AG20443 (cell line): ENCODE measurements around the gene CYP4X1.
"Not testable (repeated sequence)": the region's sequence is repeated elsewhere in the genome, so short reads cannot be mapped to it uniquely, and the experiment has no call there.

Experiments used
- DNase-seq: peaks from one replicate; pipeline ENCODE4 v3.0.0; 2012; ENCODE audit warnings: low spot score, mixed read lengths

CYP4X1 gene

GRCh38 chr1:47069509-47069908 is 46.0 kb downstream of the CYP4X1 start:
- DNase-seq = not testable (repeated sequence)

- not testable (repeated sequence) for DNase-seq
Measured at GRCh38 chr1:47089356-47089755, 65.9 kb downstream of the CYP4X1 start.

GRCh38 chr1:47091476-47091875 is 68.0 kb downstream of the CYP4X1 start:
- DNase-seq = not testable (repeated sequence)
